HG03521 (cell line): ENCODE data around the gene PRICKLE1.

Experiments
- ATAC-seq: cut with Tn5 transposase; IDR thresholded peaks from one replicate; pipeline ENCODE4 v1.9.1; 2021; ENCODE audit warnings: mild to moderate bottlenecking, moderate library complexity; ENCODE audit not compliant: unreplicated experiment

The PRICKLE1 gene

GRCh38 chr12:42589465-42590329 lies at the start of gene PRICKLE1:
Gene PRICKLE1, minus strand, starts transcription at chr12:42589746. Its CDS starts 117,230 bp downstream, at chr12:42472516.
- peak; percentile 83 for ATAC-seq

- ATAC-seq = no peak
These were observed 49.2 kb upstream of the PRICKLE1 start for GRCh38 chr12:42638697-42639096.

- no peak for ATAC-seq
These were observed 48.5 kb upstream of the PRICKLE1 start for GRCh38 chr12:42638011-42638410.

- ATAC-seq = no peak
These were observed 47.4 kb upstream of the PRICKLE1 start for GRCh38 chr12:42636993-42637392.

- ATAC-seq = no peak
These were observed 44.0 kb upstream of the PRICKLE1 start for GRCh38 chr12:42633594-42633993.

GRCh38 chr12:42631513-42631912 lies 42.0 kb upstream of the PRICKLE1 start:
- ATAC-seq = no peak

GRCh38 chr12:42630314-42630713 lies 40.8 kb upstream of the PRICKLE1 start:
- ATAC-seq = no peak

GRCh38 chr12:42627151-42627550 lies 37.6 kb upstream of the PRICKLE1 start:
- ATAC-seq = no peak

GRCh38 chr12:42625611-42626010 lies 36.1 kb upstream of the PRICKLE1 start:
- no peak for ATAC-seq

GRCh38 chr12:42617622-42618021 lies 28.1 kb upstream of the PRICKLE1 start:
- no peak for ATAC-seq

GRCh38 chr12:42615006-42615405 lies 25.5 kb upstream of the PRICKLE1 start:
- no peak for ATAC-seq

- no peak for ATAC-seq
These were observed 22.7 kb upstream of the PRICKLE1 start for GRCh38 chr12:42612231-42612613.

GRCh38 chr12:42611571-42612230 lies 22.2 kb upstream of the PRICKLE1 start:
- no peak for ATAC-seq

GRCh38 chr12:42609605-42610004 lies 20.1 kb upstream of the PRICKLE1 start:
- ATAC-seq = no peak

- ATAC-seq = no peak
These were observed 18.8 kb upstream of the PRICKLE1 start for GRCh38 chr12:42608196-42608825.

GRCh38 chr12:42607584-42608058 lies 18.1 kb upstream of the PRICKLE1 start:
- ATAC-seq = no peak

GRCh38 chr12:42606471-42606870 lies 16.9 kb upstream of the PRICKLE1 start:
- ATAC-seq = no peak

GRCh38 chr12:42605685-42606084 lies 16.1 kb upstream of the PRICKLE1 start:
- no peak for ATAC-seq

GRCh38 chr12:42603246-42603990 lies 13.9 kb upstream of the PRICKLE1 start:
- no peak for ATAC-seq

- no peak for ATAC-seq
These were observed 4.3 kb upstream of the PRICKLE1 start for GRCh38 chr12:42593874-42594273.
